ENCODE measurements around the gene ST6GALNAC4. TPM values are rescaled to one million over a fixed set of nuclear protein-coding genes. Genes with fewer than 3 reads are reported as not detected.
A peak's percentile ranks its signal among the peaks of the same experiment; 100 is the strongest.

The ST6GALNAC4 gene
- total RNA-seq, 1 donor from 2014 or later = 27.4 TPM

GRCh38 chr9:127912882-127913281, 4.0 kb downstream of the ST6GALNAC4 start:
- no peak overlapping the region for H3K4me3 ChIP-seq (ENCODE audit: low read depth, low read length)
- no peak for TF ChIP-seq CTCF (conservative IDR thresholded peaks at IDR 0.05; ENCODE audit: low read depth, low read length)
- no peak for DNase-seq (ENCODE audit: low read depth)

GRCh38 chr9:127912296-127912695, 4.5 kb downstream of the ST6GALNAC4 start:
- TF ChIP-seq CTCF (conservative IDR thresholded peaks at IDR 0.05; ENCODE audit: low read depth, low read length) = no peak
- no peak for DNase-seq (ENCODE audit: low read depth)
- no peak overlapping the region for H3K4me3 ChIP-seq (ENCODE audit: low read depth, low read length)

- no peak for DNase-seq (ENCODE audit: low read depth)
- H3K4me3 ChIP-seq (ENCODE audit: low read depth, low read length) = no peak overlapping the region
- TF ChIP-seq CTCF (conservative IDR thresholded peaks at IDR 0.05; ENCODE audit: low read depth, low read length) = peak; percentile 58
Observed at GRCh38 chr9:127910613-127911205, 6.1 kb downstream of the ST6GALNAC4 start.

GRCh38 chr9:127909839-127910273, 7.0 kb downstream of the ST6GALNAC4 start:
- DNase-seq (ENCODE audit: low read depth) = no peak
- H3K4me3 ChIP-seq (ENCODE audit: low read depth, low read length) = no peak overlapping the region
- no peak for TF ChIP-seq CTCF (conservative IDR thresholded peaks at IDR 0.05; ENCODE audit: low read depth, low read length)

GRCh38 chr9:127908660-127908926, 8.2 kb downstream of the ST6GALNAC4 start:
- H3K4me3 ChIP-seq (ENCODE audit: low read depth, low read length) = no peak overlapping the region
- no peak for DNase-seq (ENCODE audit: low read depth)
- no peak for TF ChIP-seq CTCF (conservative IDR thresholded peaks at IDR 0.05; ENCODE audit: low read depth, low read length)

GRCh38 chr9:127907867-127908659, 8.8 kb downstream of the ST6GALNAC4 start:
- H3K4me3 ChIP-seq (ENCODE audit: low read depth, low read length) = no peak overlapping the region
- no peak for DNase-seq (ENCODE audit: low read depth)
- TF ChIP-seq CTCF (conservative IDR thresholded peaks at IDR 0.05; ENCODE audit: low read depth, low read length) = no peak

GRCh38 chr9:127905788-127906191, 11.1 kb downstream of the ST6GALNAC4 start:
- no peak for TF ChIP-seq CTCF (conservative IDR thresholded peaks at IDR 0.05; ENCODE audit: low read depth, low read length)
- H3K4me3 ChIP-seq (ENCODE audit: low read depth, low read length) = no peak overlapping the region
- DNase-seq (ENCODE audit: low read depth) = no peak
